ENCODE data around the gene NMNAT2. TPM values are rescaled to one million over a fixed set of nuclear protein-coding genes. Genes with fewer than 3 reads are reported as not detected.

The NMNAT2 gene
- total and polyA plus RNA-seq, 2 of the 8 experiments (the other 6 are each of a cell fraction or from before 2014, with no cell fraction given): 6.5 to 20.9 TPM

- CTCF ChIA-PET (ENCODE audit: partially characterized antibody): no interaction called here
- Histone ChIP-seq H3K23ac (ENCODE audit: insufficient read length) (no peak overlapping the region), H2BK15ac (ENCODE audit: low read length) (no peak overlapping the region), H3K23me2 (ENCODE audit: low read depth, low read length) (no peaks in the 10 kb centered on the region; the same call in 1 of the 2 replicates), H4K91ac (replicated peaks; ENCODE audit: insufficient read length, low read length) (no peak overlapping the region), H3K4ac (replicated peaks; ENCODE audit: insufficient read length, low read depth, low read length) (no peak overlapping the region), H3K14ac (ENCODE audit: insufficient read length) (no peak overlapping the region), H3K9ac (replicated peaks in 1 of 4; ENCODE audit: extremely low read depth in 1 of 4, low read depth in 3 of 4, low read length in 3 of 4) (no peak overlapping the region), H2BK12ac (ENCODE audit: low read depth, low read length) (no peak overlapping the region), H3K27me3 (replicated peaks in 1 of 4; ENCODE audit: control insufficient read depth in 3 of 4, extremely low read depth in 1 of 4, insufficient read depth in 3 of 4, low read length in 3 of 4) (no peaks in the 10 kb centered on the region), H3K4me3 (ENCODE audit: extremely low read depth in 1 of 4, insufficient read depth in 2 of 4, low read depth in 3 of 4, low read length in 4 of 4) (no peak overlapping the region), H3K36me3 (ENCODE audit: control insufficient read depth in 2 of 4, insufficient read depth in 4 of 4, low read length in 3 of 4) (no peaks in the 10 kb centered on the region), H2BK5ac (ENCODE audit: low read depth, low read length) (no peak overlapping the region), H2AK5ac (ENCODE audit: low read depth, low read length) (no peak overlapping the region), H3K27ac (ENCODE audit: low read depth, low read length) (no peak overlapping the region), H3K18ac (ENCODE audit: extremely low read depth, low read length) (no peak overlapping the region), H3K79me2 (ENCODE audit: control insufficient read depth in 1 of 2, insufficient read depth in 2 of 2, low read length in 2 of 2) (0 out of 4 replicates have a peak, but pooled peaks cover 0 to 4% of the 10 kb centered on the region in 2 experiments), H3K56ac (replicated peaks; ENCODE audit: insufficient read length, low read depth, low read length) (no peak overlapping the region), H2BK20ac (ENCODE audit: low read length) (no peak overlapping the region), H3K4me2 (ENCODE audit: insufficient read depth in 1 of 2, low read depth in 2 of 2, low read length in 2 of 2) (no peak overlapping the region), H4K8ac (ENCODE audit: extremely low read depth, insufficient read depth, low read length) (no peak overlapping the region), H4K5ac (ENCODE audit: insufficient read length, low read depth, low read length) (no peak overlapping the region), H3K79me1 (ENCODE audit: low read depth, low read length) (no peaks in the 10 kb centered on the region; the same call in 1 of the 2 replicates), H2BK120ac (replicated peaks; ENCODE audit: low read depth, low read length) (no peak overlapping the region), H2AFZ (ENCODE audit: low read length) (no peak overlapping the region), H3K4me1 (replicated peaks in 1 of 4; ENCODE audit: control insufficient read depth in 3 of 4, insufficient read depth in 4 of 4, low read length in 3 of 4) (peaks cover 2 to 31% (median 21%) of the 10 kb centered on the region in 4 experiments), H3K9me3 (ENCODE audit: insufficient read depth in 2 of 2, low read depth in 1 of 2, low read length in 1 of 2) (no peaks in the 10 kb centered on the region), H4K20me1 (replicated peaks in 1 of 2; ENCODE audit: control insufficient read depth in 1 of 2, insufficient read depth in 2 of 2, low read length in 2 of 2) (no peaks in the 10 kb centered on the region)
- DNase-seq (ENCODE audit: low read depth in 1 of 2, low spot score in 2 of 2) (no peak), FAIRE-seq (no peak)
- TF ChIP-seq RFX5 (IDR thresholded peaks at IDR 0.05; ENCODE audit: borderline replicate concordance, low read depth, low read length) (no peak), POLR2A (IDR thresholded peaks at IDR 0.05; ENCODE audit: control extremely low read depth in 1 of 2, low read depth in 2 of 2, low read length in 2 of 2) (no peak), SIN3A (conservative IDR thresholded peaks at IDR 0.05 in 1 of 2, IDR thresholded peaks at IDR 0.05 in 1 of 2; ENCODE audit: low read depth in 1 of 2, low read length in 2 of 2) (no peak), KDM1A (IDR thresholded peaks at IDR 0.05; ENCODE audit: borderline replicate concordance, low read length) (no peak), CEBPB (IDR thresholded peaks at IDR 0.05; ENCODE audit: low read depth, low read length) (no peak), POU5F1 (IDR thresholded peaks at IDR 0.05; ENCODE audit: low read depth, low read length) (no peak), ASH2L (IDR thresholded peaks at IDR 0.05; ENCODE audit: low read length) (no peak)
- POLR2A ChIA-PET (ENCODE audit: partially characterized antibody): interaction anchor here (0.5 kb wide), 1 partner anchor 262 kb away, joined by 5 read pairs; no protein-coding TSS in a partner anchor
- 91% methylated on average over 1 of the region's 1 CpG; no CpG with 5 or more reads in 1 of the 2 experiments for WGBS, 2 experiments (ENCODE audit: extremely low coverage in 1 of 2, insufficient coverage in 1 of 2, insufficient read length in 1 of 2, insufficient replicate concordance in 2 of 2, low coverage in 1 of 2, low lambda C conversion rate in 2 of 2, missing lambda C conversion rate in 1 of 2)
Observed at GRCh38 chr1:183407961-183408360, 10.2 kb downstream of the NMNAT2 start.
